BE2C (cell line): ENCODE data around the gene GJB2.

ENCODE experiments used
- DNase-seq: peaks from one replicate; pipeline ENCODE4 v3.0.0-alpha.2; 2020
- H3K27me3 ChIP-seq: fragments of 250-450 bp; sonication (Bioruptor Pico); 2 replicates; pipeline ENCODE4 v1.5.1; 2020; ENCODE audit warnings: mild to moderate bottlenecking
- H3K36me3 ChIP-seq: fragments of 250-450 bp; sonication (Bioruptor Pico); 2 replicates; pipeline ENCODE4 v1.5.1; 2020; ENCODE audit warnings: mild to moderate bottlenecking
- H3K4me1 ChIP-seq: fragments of 250-450 bp; sonication (Bioruptor Pico); 2 replicates; pipeline ENCODE4 v1.5.1; 2020
- H3K4me3 ChIP-seq: 2 replicates; pipeline ENCODE4 v1.5.1; 2011; ENCODE audit warnings: low read depth, low read length
- H3K9me3 ChIP-seq: fragments of 250-450 bp; sonication (Bioruptor Pico); 2 replicates; pipeline ENCODE4 v1.5.1; 2020
- CTCF ChIP-seq: IDR thresholded peaks from 2 replicates; pipeline ENCODE4 v1.5.1; 2012; ENCODE audit warnings: mild to moderate bottlenecking, low read depth, low read length

Gene GJB2

GRCh38 chr13:20142023-20142926 lies 50.5 kb downstream of the GJB2 start:
- Histone ChIP-seq H3K4me1 (no peaks in the 10 kb centered on the region), H3K9me3 (no peaks in the 10 kb centered on the region), H3K4me3 (peak overlapping the region; percentile 28), H3K27me3 (peaks cover 91% of the 10 kb centered on the region), H3K36me3 (no peaks in the 10 kb centered on the region)
- no peak for TF ChIP-seq CTCF
- DNase-seq: no peak

- peaks cover 84% of the 10 kb centered on the region for H3K27me3 ChIP-seq
- H3K4me3 ChIP-seq: peak overlapping the region; percentile 28
- H3K36me3 ChIP-seq: no peaks in the 10 kb centered on the region
- TF ChIP-seq CTCF: no peak
- peak; percentile 73 for DNase-seq
- no peaks in the 10 kb centered on the region for H3K9me3 ChIP-seq
- H3K4me1 ChIP-seq: no peaks in the 10 kb centered on the region
Measured at GRCh38 chr13:20141238-20142022, 51.3 kb downstream of the GJB2 start.

GRCh38 chr13:20140487-20140886 lies 52.3 kb downstream of the GJB2 start:
- Histone ChIP-seq H3K9me3 (no peaks in the 10 kb centered on the region), H3K4me1 (no peaks in the 10 kb centered on the region), H3K27me3 (peaks cover 74% of the 10 kb centered on the region), H3K4me3 (no peak overlapping the region), H3K36me3 (no peaks in the 10 kb centered on the region)
- DNase-seq: no peak
- TF ChIP-seq CTCF: no peak

- DNase-seq: no peak
- no peak overlapping the region for H3K4me3 ChIP-seq
- TF ChIP-seq CTCF: no peak
- no peaks in the 10 kb centered on the region for H3K4me1 ChIP-seq
- peaks cover 56% of the 10 kb centered on the region for H3K27me3 ChIP-seq
- H3K9me3 ChIP-seq: no peaks in the 10 kb centered on the region
- H3K36me3 ChIP-seq: no peaks in the 10 kb centered on the region
Measured at GRCh38 chr13:20137875-20138274, 54.9 kb downstream of the GJB2 start.
